SK-N-SH (cell line): Measurements from ENCODE around the gene CCK. TPM values are rescaled to one million over a fixed set of nuclear protein-coding genes. Genes with fewer than 3 reads are reported as not detected.

Experiments used
- CTCF ChIA-PET: fragments of 300-600, 350-600 bp; formaldehyde crosslinking; extraction: SDS; loops from one replicate; lab custom pipeline; 2021; lab: Yijun Ruan, JAX
- POLR2A ChIA-PET: fragments of 350-600 bp; sonication (Branson Sonifier 250); formaldehyde crosslinking; extraction: SDS; loops from one replicate; lab custom pipeline; 2020; ENCODE audit warnings: antibody characterized with exemption, inconsistent platforms; lab: Yijun Ruan, JAX
- DNase-seq: peaks from one replicate; pipeline ENCODE4 v3.0.0; 2012
- H2AFZ ChIP-seq: fragments of 200-600 bp; sonication (generic); 2 replicates; pipeline ENCODE4 v1.8.1; 2016; ENCODE audit warnings: antibody characterized with exemption, mild to moderate bottlenecking, low read depth
- H3F3A ChIP-seq: fragments of 200-600 bp; sonication (generic); replicated peaks from 2 replicates; pipeline ENCODE3; 2016; ENCODE audit warnings: antibody characterized with exemption, mild to moderate bottlenecking; ENCODE audit not compliant: insufficient read depth
- H3K27ac ChIP-seq, 2 experiments: fragments of 200-500 bp in 1 of 2; fragments of 200-600 bp in 1 of 2; sonication (Bioruptor generic) in 1 of 2; sonication (generic), shearing (Covaris generic) in 1 of 2; 2 replicates each; pipeline versions ENCODE4 v1.5.1 to v1.6.1; 2014 to 2016; ENCODE audit warnings: low read depth in 2 of 2, inconsistent platforms in 1 of 2, low read length in 1 of 2, mild to moderate bottlenecking in 1 of 2, mixed read lengths in 1 of 2
- H3K27me3 ChIP-seq: fragments of 200-600 bp; sonication (generic), shearing (Covaris generic); 2 replicates; pipeline ENCODE4 v1.6.1; 2016; ENCODE audit warnings: mixed run types; ENCODE audit not compliant: insufficient read depth
- H3K36me3 ChIP-seq, 2 experiments: fragments of 200-500 bp in 1 of 2; fragments of 200-600 bp in 1 of 2; sonication (Bioruptor generic) in 1 of 2; sonication (generic) in 1 of 2; replicated peaks in 1 of 2; 2 replicates each; pipeline versions ENCODE3 to v1.5.1; 2014 to 2016; ENCODE audit warnings: low read length in 1 of 2, mild to moderate bottlenecking in 1 of 2; ENCODE audit not compliant: insufficient read depth in 2 of 2, control insufficient read depth in 1 of 2
- H3K4me1 ChIP-seq, 2 experiments: fragments of 200-500 bp in 1 of 2; fragments of 200-600 bp in 1 of 2; sonication (Bioruptor generic) in 1 of 2; sonication (generic), shearing (Covaris generic) in 1 of 2; 2 replicates each; pipeline versions ENCODE4 v1.5.1 to v1.6.1; 2014 to 2016; ENCODE audit warnings: low read depth in 1 of 2, low read length in 1 of 2, mixed run types in 1 of 2; ENCODE audit not compliant: insufficient read depth in 2 of 2, control insufficient read depth in 1 of 2
- H3K4me2 ChIP-seq: fragments of 200-600 bp; sonication (generic), shearing (Covaris generic); 2 replicates; pipeline ENCODE4 v1.6.1; 2017; ENCODE audit warnings: mixed run types
- H3K4me3 ChIP-seq, 2 experiments: fragments of 200-500 bp in 1 of 2; fragments of 200-600 bp in 1 of 2; sonication (Bioruptor generic) in 1 of 2; sonication (generic), shearing (Covaris generic) in 1 of 2; 2 replicates each; pipeline versions ENCODE4 v1.5.1 to v1.8.1; 2014 to 2016; ENCODE audit warnings: low read depth in 2 of 2, inconsistent platforms in 1 of 2, low read length in 1 of 2, mild to moderate bottlenecking in 1 of 2, mixed read lengths in 1 of 2, moderate library complexity in 1 of 2
- H3K79me2 ChIP-seq: fragments of 200-600 bp; sonication (generic); 2 replicates; pipeline ENCODE4 v1.8.1; 2017; ENCODE audit warnings: mild to moderate bottlenecking; ENCODE audit not compliant: insufficient read depth
- H3K9ac ChIP-seq: fragments of 200-600 bp; sonication (generic); 2 replicates; pipeline ENCODE4 v1.6.1; 2017; ENCODE audit warnings: mixed run types
- H3K9me2 ChIP-seq: fragments of 200-600 bp; sonication (generic); 2 replicates; pipeline ENCODE4 v1.6.1; 2017; ENCODE audit warnings: mixed run types
- H3K9me3 ChIP-seq: fragments of 200-600 bp; sonication (generic); 2 replicates; pipeline ENCODE4 v1.6.1; 2017; ENCODE audit warnings: mixed run types, mild to moderate bottlenecking, moderate library complexity
- H4K20me1 ChIP-seq: fragments of 200-600 bp; sonication (generic); 2 replicates; pipeline ENCODE4 v1.6.1; 2017; ENCODE audit warnings: mild to moderate bottlenecking, mixed run types; ENCODE audit not compliant: insufficient read depth
- CTCF ChIP-seq: fragments of 200-600 bp; sonication (generic); IDR thresholded peaks from 2 replicates; pipeline ENCODE4 v1.6.1; 2017; ENCODE audit warnings: antibody characterized with exemption, mild to moderate bottlenecking, moderate library complexity
- ELF1 ChIP-seq: IDR thresholded peaks from 2 replicates; pipeline ENCODE4 v1.4.0; 2012
- GABPA ChIP-seq: IDR thresholded peaks from 2 replicates; pipeline ENCODE4 v1.4.0; 2012; ENCODE audit warnings: low read depth, mild to moderate bottlenecking
- IRF3 ChIP-seq: fragments of 150-350 bp; IDR thresholded peaks from 2 replicates; pipeline ENCODE4 v1.6.1; 2016; ENCODE audit warnings: mild to moderate bottlenecking, low read depth, low read length
- JUND ChIP-seq: IDR thresholded peaks from 2 replicates; pipeline ENCODE4 v1.4.0; 2012
- MEF2A ChIP-seq: IDR thresholded peaks from 2 replicates; pipeline ENCODE4 v1.4.0; 2012; ENCODE audit warnings: low read depth, borderline replicate concordance
- MXI1 ChIP-seq: IDR thresholded peaks from 2 replicates; pipeline ENCODE4 v1.6.1; 2012; ENCODE audit warnings: mild to moderate bottlenecking, low read depth, low read length, improper control_type of control experiment
- NFIC ChIP-seq: IDR thresholded peaks from 2 replicates; pipeline ENCODE4 v1.4.0; 2012; ENCODE audit warnings: borderline replicate concordance
- RCOR1 ChIP-seq: fragments of 150-350 bp; IDR thresholded peaks from 2 replicates; pipeline ENCODE4 v1.6.1; 2017; ENCODE audit warnings: antibody characterized with exemption, low read length
- RFX5 ChIP-seq: IDR thresholded peaks from 2 replicates; pipeline ENCODE4 v1.6.1; 2012; ENCODE audit warnings: mild to moderate bottlenecking, improper control_type of control experiment, low read length
- SMC3 ChIP-seq: IDR thresholded peaks from 2 replicates; pipeline ENCODE4 v1.6.1; 2012; ENCODE audit warnings: low read depth, low read length, improper control_type of control experiment
- TAF1 ChIP-seq: IDR thresholded peaks from 2 replicates; pipeline ENCODE4 v1.6.1; 2012; ENCODE audit warnings: low read depth, mild to moderate bottlenecking, low read length, moderate library complexity, borderline replicate concordance
- TCF12 ChIP-seq: IDR thresholded peaks from 2 replicates; pipeline ENCODE4 v1.4.0; 2012
- USF2 ChIP-seq: fragments of 150-350 bp; IDR thresholded peaks from 2 replicates; pipeline ENCODE4 v1.6.1; 2017; ENCODE audit warnings: antibody characterized with exemption, low read length, low read depth, borderline replicate concordance
- WGBS: methylation state at CpG from one replicate; pipeline ENCODE4 v1.1.6; 2017; ENCODE audit warnings: low lambda C conversion rate; 5-methylcytosine and 5-hydroxymethylcytosine counted together
- polyA plus RNA-seq, 3 experiments: library from polyadenylated mRNA; depleted of rRNA; stranded (reverse); fragments of >200 nt; gene quantifications; 2 replicates each; pipeline ENCODE4 v1.2.3, GENCODE V29; 2012

Gene CCK
- polyA plus RNA-seq, 1 of the 3 experiments (the other 2 are of a cell fraction), result not detected

GRCh38 chr3:42213417-42213816 lies 52.6 kb downstream of the CCK start (continued):
- no peak for TF ChIP-seq NFIC
- TF ChIP-seq RFX5, result no peak
- TF ChIP-seq IRF3, result no peak
- TF ChIP-seq GABPA, result no peak
- no peak for TF ChIP-seq CTCF
- no peak for TF ChIP-seq JUND
- no peak for TF ChIP-seq MXI1

GRCh38 chr3:42210726-42211125 lies 55.3 kb downstream of the CCK start:
- no peak overlapping the region for H3K4me3 ChIP-seq
- peaks cover 7 to 33% of the 10 kb centered on the region in 2 experiments for H3K36me3 ChIP-seq
- H3K79me2 ChIP-seq, result no peaks in the 10 kb centered on the region
- peaks cover 0 to 6% of the 10 kb centered on the region in 2 experiments; a peak in 2 of 4 replicates for H3K4me1 ChIP-seq
- ChIA-PET POLR2A (no interaction called here), CTCF (interaction anchor here (1.3 to 2.8 kb wide), 3 partner anchors 19 to 52 kb away, joined by 3 to 14 read pairs (median 4); no protein-coding TSS in a partner anchor)
- no peak for DNase-seq
- H2AFZ ChIP-seq, result no peak overlapping the region
- H3K9ac ChIP-seq, result no peak overlapping the region
- no peak overlapping the region for H3K4me2 ChIP-seq
- H3K27me3 ChIP-seq, result no peaks in the 10 kb centered on the region
- WGBS, result 91% methylated on average over 2 of the region's 2 CpGs
- H3F3A ChIP-seq, result no peaks in the 10 kb centered on the region
- no peak overlapping the region for H3K27ac ChIP-seq
- H4K20me1 ChIP-seq, result no peaks in the 10 kb centered on the region
- H3K9me3 ChIP-seq, result no peaks in the 10 kb centered on the region
- H3K9me2 ChIP-seq, result no peaks in the 10 kb centered on the region
- TF ChIP-seq ELF1 (no peak), TCF12 (no peak), SMC3 (no peak), MEF2A (no peak), IRF3 (no peak), USF2 (no peak), RCOR1 (no peak), TAF1 (no peak)
